Immature natural killer cell (primary cell): ENCODE data around the gene FBXO15. TPM values are rescaled to one million over a fixed set of nuclear protein-coding genes. Genes with fewer than 3 reads are reported as not detected.
A peak's percentile ranks its signal among the peaks of the same experiment; 100 is the strongest.

ENCODE experiments used
- DNase-seq, 3 donors: peaks; one replicate each; pipeline ENCODE4 v3.0.0; 2022; ENCODE audit warnings: mixed read lengths in 1 of 3
- H3K27ac Mint-ChIP-seq, 6 donors: one replicate each; pipeline ENCODE4 v1.8.0; 2020; ENCODE audit warnings: mixed read lengths in 6 of 6, mild to moderate bottlenecking in 5 of 6, inconsistent platforms in 4 of 6, moderate library complexity in 3 of 6
- H3K27me3 Mint-ChIP-seq, 3 donors: one replicate each; pipeline ENCODE4 v1.8.0; 2020 to 2021; ENCODE audit warnings: low read depth in 3 of 3, mild to moderate bottlenecking in 3 of 3, mixed read lengths in 3 of 3, moderate library complexity in 3 of 3, inconsistent platforms in 1 of 3
- H3K36me3 Mint-ChIP-seq, 3 donors: one replicate each; pipeline ENCODE4 v1.8.0; 2020; ENCODE audit warnings: mixed read lengths in 3 of 3, inconsistent platforms in 2 of 3, mild to moderate bottlenecking in 2 of 3
- H3K4me1 Mint-ChIP-seq, 2 donors: one replicate each; pipeline ENCODE4 v1.8.0; 2020; ENCODE audit warnings: inconsistent platforms in 2 of 2, mild to moderate bottlenecking in 2 of 2, mixed read lengths in 2 of 2, moderate library complexity in 1 of 2
- H3K4me3 Mint-ChIP-seq, 5 donors: one replicate each; pipeline ENCODE4 v1.8.0; 2020; ENCODE audit warnings: mild to moderate bottlenecking in 5 of 5, mixed read lengths in 5 of 5, inconsistent platforms in 3 of 5, moderate library complexity in 3 of 5
- H3K9me3 Mint-ChIP-seq, 6 donors: one replicate each; pipeline ENCODE4 v1.8.0; 2020; ENCODE audit warnings: mild to moderate bottlenecking in 6 of 6, mixed read lengths in 6 of 6, inconsistent platforms in 4 of 6, moderate library complexity in 3 of 6
- polyA plus RNA-seq, 3 donors: library from polyadenylated mRNA; unstranded; fragments of 300-500 nt; fragmentation: Illumina TruSeq; gene quantifications; one replicate each; pipeline ENCODE4 v1.2.3, GENCODE V29; 2021

FBXO15 gene, protein sequence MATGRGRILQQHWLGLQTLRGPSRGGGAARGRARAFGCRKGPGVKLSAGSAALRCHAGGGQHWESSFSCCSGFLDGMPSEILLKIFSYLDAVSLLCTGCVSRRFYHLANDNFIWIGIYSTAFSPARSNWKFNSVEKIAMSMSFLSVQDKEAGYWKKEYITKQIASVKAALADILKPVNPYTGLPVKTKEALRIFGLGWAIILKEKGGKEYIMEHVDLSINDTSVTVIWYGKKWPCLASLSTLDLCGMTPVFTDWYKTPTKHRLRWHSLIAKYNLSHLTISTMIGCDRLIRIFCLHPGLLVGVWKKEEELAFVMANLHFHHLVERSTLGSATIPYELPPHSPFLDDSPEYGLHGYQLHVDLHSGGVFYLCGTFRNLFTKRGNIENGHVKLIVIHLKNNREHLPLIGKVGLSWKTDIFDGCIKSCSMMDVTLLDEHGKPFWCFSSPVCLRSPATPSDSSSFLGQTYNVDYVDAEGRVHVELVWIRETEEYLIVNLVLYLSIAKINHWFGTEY
- 1 to 10 TPM in 1 of 3 donors, under 1 TPM in 1, not detected in 1; 0.44 to 2.0 TPM for polyA plus RNA-seq

- peaks cover 30 to 42% of the 10 kb centered on the region in 2 donors for H3K4me1 Mint-ChIP-seq
- H3K27ac Mint-ChIP-seq: peak within 1 kb of the TSS; percentile 99 to 100 (median 100)
- peaks cover 0 to 2% (median 0%) of the 10 kb centered on the region in 6 donors for H3K9me3 Mint-ChIP-seq
- H3K36me3 Mint-ChIP-seq: peaks cover 0 to 3% (median 0%) of the 10 kb centered on the region in 3 donors
- peak within 1 kb of the TSS; percentile 98 to 100 (median 99) for H3K4me3 Mint-ChIP-seq
- peak; percentile 98 for DNase-seq
- peaks cover 7 to 26% (median 16%) of the 10 kb centered on the region in 3 donors for H3K27me3 Mint-ChIP-seq
Observed at GRCh38 chr18:74147779-74148542, at the start of gene FBXO15, which contains the start of gene TIMM21. TSS of gene FBXO15 (minus strand) at chr18:74147834. CDS start at chr18:74147785, 49 bp downstream. TSS of gene TIMM21 (plus strand) at chr18:74148523. CDS start at chr18:74148809, 286 bp downstream.

DNA sequence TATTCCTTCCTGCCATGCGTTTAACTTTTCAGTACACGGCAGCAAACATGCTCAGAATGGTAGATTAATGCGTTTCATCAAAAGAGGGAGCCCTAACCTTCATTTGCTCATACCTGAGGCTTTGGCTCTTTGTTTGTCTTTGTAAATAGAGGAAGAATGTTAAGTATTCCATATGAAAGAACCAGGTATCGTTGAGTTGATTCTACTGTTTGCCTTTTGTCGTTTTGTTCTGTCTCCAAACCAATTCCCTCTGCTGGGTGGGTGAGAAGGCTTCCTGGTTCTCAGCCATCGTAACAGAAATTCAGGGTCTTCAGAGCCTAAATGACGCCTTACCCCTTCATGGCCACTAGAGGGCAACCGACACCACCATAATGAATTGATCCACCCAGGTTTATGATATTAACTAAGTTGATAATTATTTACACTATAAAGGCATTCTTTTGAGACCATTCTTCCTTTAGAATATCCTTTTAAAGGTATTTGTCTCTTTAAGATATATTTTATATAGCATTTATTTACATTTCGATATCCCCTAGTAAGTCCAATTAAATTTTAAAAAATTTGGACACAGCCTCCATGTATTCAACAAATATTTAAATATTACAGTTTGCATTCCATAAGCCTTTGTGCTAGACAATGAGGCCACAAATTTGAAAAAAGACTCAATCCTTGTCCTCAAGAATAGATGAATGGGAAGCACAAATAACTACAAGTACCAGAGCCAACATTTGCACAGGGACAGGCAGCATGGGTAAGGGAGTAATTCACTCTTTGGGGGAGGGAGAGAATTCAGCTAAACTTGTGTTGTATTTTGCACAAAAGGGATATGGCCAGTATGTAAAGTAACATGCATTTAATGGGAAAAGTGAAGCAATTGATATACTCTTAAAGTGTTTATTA is 48.8 kb upstream of the FBXO15 start:
- Mint-ChIP-seq H3K4me1 (peaks cover 7 to 8% of the 10 kb centered on the region in 2 donors), H3K4me3 (peak overlapping the region; percentile 54 to 80 (median 77)), H3K27me3 (peaks cover 0 to 5% (median 4%) of the 10 kb centered on the region in 3 donors), H3K27ac (peak overlapping the region in 3 of 6 donors; percentile 35 to 65 (median 48)), H3K36me3 (no peaks in the 10 kb centered on the region), H3K9me3 (no peaks in the 10 kb centered on the region)
- DNase-seq: peak; percentile 52 to 69 (median 58)

GRCh38 chr18:74194691-74195090 is 47.1 kb upstream of the FBXO15 start:
- Mint-ChIP-seq H3K27ac (no peak overlapping the region), H3K36me3 (no peaks in the 10 kb centered on the region), H3K27me3 (peaks cover 5% of the 10 kb centered on the region in 3 donors), H3K4me1 (peaks cover 7 to 8% of the 10 kb centered on the region in 2 donors), H3K9me3 (no peaks in the 10 kb centered on the region), H3K4me3 (no peak overlapping the region)
- no peak for DNase-seq

- Mint-ChIP-seq H3K27ac (no peak overlapping the region), H3K9me3 (no peaks in the 10 kb centered on the region), H3K27me3 (peaks cover 5 to 9% (median 5%) of the 10 kb centered on the region in 3 donors), H3K4me1 (peaks cover 7 to 8% of the 10 kb centered on the region in 2 donors), H3K36me3 (no peaks in the 10 kb centered on the region), H3K4me3 (no peak overlapping the region)
- DNase-seq: no peak
Observed at GRCh38 chr18:74191577-74191976, 43.9 kb upstream of the FBXO15 start.

GRCh38 chr18:74190086-74190485 is 42.5 kb upstream of the FBXO15 start:
- Mint-ChIP-seq H3K27me3 (peaks cover 4 to 10% (median 5%) of the 10 kb centered on the region in 3 donors), H3K4me3 (no peak overlapping the region), H3K4me1 (no peaks in the 10 kb centered on the region), H3K9me3 (no peaks in the 10 kb centered on the region), H3K27ac (no peak overlapping the region), H3K36me3 (no peaks in the 10 kb centered on the region)
- no peak for DNase-seq

DNA sequence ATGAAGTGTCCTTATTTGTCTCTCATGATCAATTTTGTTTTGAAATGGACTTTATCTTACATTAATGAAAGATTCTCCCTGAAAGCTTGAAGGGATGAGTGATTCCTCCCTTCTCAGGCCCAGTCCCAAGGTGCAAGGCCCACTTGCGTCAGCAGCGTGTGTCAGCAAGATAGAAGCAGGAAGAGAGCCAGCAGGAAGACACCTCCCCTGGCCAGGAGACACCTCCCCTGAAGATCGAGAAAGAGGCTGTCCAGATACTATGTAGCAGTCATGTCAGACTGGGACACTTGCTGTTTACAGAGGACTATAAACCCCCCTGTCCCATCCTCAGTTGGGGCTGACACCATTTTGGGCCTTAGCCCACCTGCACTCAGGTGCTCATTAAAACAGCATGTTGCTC is 39.0 kb upstream of the FBXO15 start:
- H3K9me3 Mint-ChIP-seq: no peaks in the 10 kb centered on the region
- H3K4me3 Mint-ChIP-seq: no peak overlapping the region
- DNase-seq: no peak
- H3K4me1 Mint-ChIP-seq: no peaks in the 10 kb centered on the region
- no peak overlapping the region for H3K27ac Mint-ChIP-seq
- no peaks in the 10 kb centered on the region for H3K36me3 Mint-ChIP-seq
- peaks cover 2 to 12% (median 6%) of the 10 kb centered on the region in 3 donors for H3K27me3 Mint-ChIP-seq

- H3K4me3 Mint-ChIP-seq: no peak overlapping the region
- DNase-seq: no peak
- no peaks in the 10 kb centered on the region for H3K9me3 Mint-ChIP-seq
- no peak overlapping the region for H3K27ac Mint-ChIP-seq
- no peaks in the 10 kb centered on the region for H3K4me1 Mint-ChIP-seq
- H3K27me3 Mint-ChIP-seq: peaks cover 0 to 9% (median 4%) of the 10 kb centered on the region in 3 donors
- no peaks in the 10 kb centered on the region for H3K36me3 Mint-ChIP-seq
Observed at GRCh38 chr18:74185860-74186259, 38.2 kb upstream of the FBXO15 start.

GRCh38 chr18:74184875-74185274 is 37.2 kb upstream of the FBXO15 start:
- no peak overlapping the region for H3K27ac Mint-ChIP-seq
- no peak for DNase-seq
- H3K36me3 Mint-ChIP-seq: no peaks in the 10 kb centered on the region
- no peak overlapping the region for H3K4me3 Mint-ChIP-seq
- no peaks in the 10 kb centered on the region for H3K4me1 Mint-ChIP-seq
- no peaks in the 10 kb centered on the region for H3K9me3 Mint-ChIP-seq
- H3K27me3 Mint-ChIP-seq: peaks cover 0 to 14% (median 2%) of the 10 kb centered on the region in 3 donors

DNA sequence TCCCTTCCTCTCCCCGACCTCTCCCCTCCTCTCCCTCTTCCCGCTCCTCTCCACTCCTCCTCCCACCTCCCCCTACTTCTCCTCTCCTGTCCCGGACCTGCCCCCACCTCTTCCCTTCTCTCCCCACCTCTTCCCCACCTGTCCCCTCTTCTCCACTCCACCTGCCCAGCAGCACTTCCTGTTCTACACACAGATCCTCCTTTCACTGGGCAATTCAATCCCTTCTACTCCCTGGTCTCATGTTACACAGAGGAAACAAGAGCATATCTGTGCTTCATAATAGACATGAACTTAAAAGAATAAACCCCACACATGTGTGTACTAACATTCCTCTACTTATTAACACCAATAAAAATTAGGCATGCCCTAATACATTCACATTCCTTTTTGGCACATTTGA is 35.5 kb upstream of the FBXO15 start:
- Mint-ChIP-seq H3K27ac (no peak overlapping the region), H3K4me3 (no peak overlapping the region), H3K4me1 (no peaks in the 10 kb centered on the region), H3K36me3 (no peaks in the 10 kb centered on the region), H3K9me3 (no peaks in the 10 kb centered on the region), H3K27me3 (peaks cover 0 to 13% (median 2%) of the 10 kb centered on the region in 3 donors)
- no peak for DNase-seq

GRCh38 chr18:74182335-74182734 is 34.7 kb upstream of the FBXO15 start:
- Mint-ChIP-seq H3K4me1 (no peaks in the 10 kb centered on the region), H3K36me3 (no peaks in the 10 kb centered on the region), H3K9me3 (no peaks in the 10 kb centered on the region), H3K27me3 (peaks cover 2 to 11% (median 2%) of the 10 kb centered on the region in 3 donors), H3K4me3 (no peak overlapping the region), H3K27ac (no peak overlapping the region)
- DNase-seq: no peak

DNA sequence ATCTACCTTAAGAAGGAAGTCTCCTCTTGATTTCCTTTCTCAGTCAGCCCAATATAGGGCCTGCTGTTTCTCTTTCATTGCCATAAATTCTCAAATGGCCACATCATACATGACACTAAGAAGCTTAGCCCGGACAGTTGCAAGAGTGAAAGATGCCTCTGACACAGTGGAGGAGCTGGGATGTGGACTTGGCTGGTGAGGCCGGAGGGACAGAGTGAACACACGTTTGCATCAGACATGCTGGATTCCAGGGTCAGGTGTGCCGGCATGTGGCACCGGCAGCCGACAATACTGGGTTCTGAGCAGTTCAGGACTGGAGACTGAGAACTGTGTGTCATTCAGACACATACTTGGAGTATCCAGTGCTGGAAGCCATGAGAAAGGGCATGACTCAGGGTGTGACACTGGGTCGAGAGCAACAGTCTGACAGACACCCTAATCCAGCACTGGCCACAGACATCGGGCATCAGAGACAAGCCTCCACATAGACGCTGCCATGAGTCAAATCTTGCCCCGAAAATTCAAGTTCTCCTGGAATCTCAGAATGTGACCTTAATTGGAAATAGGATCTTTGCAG is 32.1 kb upstream of the FBXO15 start:
- no peaks in the 10 kb centered on the region for H3K36me3 Mint-ChIP-seq
- DNase-seq: no peak
- no peaks in the 10 kb centered on the region for H3K9me3 Mint-ChIP-seq
- no peak overlapping the region for H3K27ac Mint-ChIP-seq
- H3K4me1 Mint-ChIP-seq: no peaks in the 10 kb centered on the region
- H3K27me3 Mint-ChIP-seq: peaks cover 2 to 8% (median 8%) of the 10 kb centered on the region in 3 donors
- H3K4me3 Mint-ChIP-seq: no peak overlapping the region

- Mint-ChIP-seq H3K27me3 (peaks cover 2 to 7% (median 6%) of the 10 kb centered on the region in 3 donors), H3K4me3 (no peak overlapping the region), H3K4me1 (no peaks in the 10 kb centered on the region), H3K9me3 (no peaks in the 10 kb centered on the region), H3K27ac (no peak overlapping the region), H3K36me3 (no peaks in the 10 kb centered on the region)
- no peak for DNase-seq
Observed at GRCh38 chr18:74178884-74179283, 31.2 kb upstream of the FBXO15 start.

DNA sequence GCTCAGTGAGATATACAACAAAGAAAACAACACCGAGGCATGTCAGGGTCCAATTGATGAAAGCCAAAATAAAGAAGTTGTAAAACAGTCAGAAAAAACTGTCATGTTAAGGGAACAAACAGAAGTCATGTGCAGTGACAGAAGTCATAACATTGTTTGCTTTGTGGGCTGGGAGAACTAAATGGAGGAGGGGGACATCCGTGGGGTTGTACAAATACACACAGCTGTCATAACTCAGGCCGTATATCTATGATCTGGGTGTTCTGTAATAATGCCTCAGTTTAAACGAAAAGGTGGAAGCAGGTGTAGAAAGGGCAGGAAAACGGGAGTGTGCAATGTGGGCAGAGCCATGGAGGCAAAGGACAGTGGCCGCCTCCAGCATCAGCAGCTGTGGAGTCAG is 28.0 kb upstream of the FBXO15 start:
- no peaks in the 10 kb centered on the region for H3K9me3 Mint-ChIP-seq
- H3K27me3 Mint-ChIP-seq: peaks cover 8 to 9% (median 9%) of the 10 kb centered on the region in 3 donors
- H3K4me1 Mint-ChIP-seq: peaks cover 0 to 8% of the 10 kb centered on the region in 2 donors
- no peak for DNase-seq
- no peaks in the 10 kb centered on the region for H3K36me3 Mint-ChIP-seq
- H3K27ac Mint-ChIP-seq: no peak overlapping the region
- H3K4me3 Mint-ChIP-seq: no peak overlapping the region
